Stimulated activated CD4-positive, alpha-beta T cell treated with anti-CD3 and anti-CD28 coated beads, Interleukin-2, amount 100 ng/mL, for 4 hours (primary cell): Measurements from ENCODE around the gene ALPK3.

Source experiments
- DNase-seq: peaks from one replicate; pipeline ENCODE4 v3.0.0-alpha.2; 2020; ENCODE audit warnings: low read depth

Gene ALPK3

DNA sequence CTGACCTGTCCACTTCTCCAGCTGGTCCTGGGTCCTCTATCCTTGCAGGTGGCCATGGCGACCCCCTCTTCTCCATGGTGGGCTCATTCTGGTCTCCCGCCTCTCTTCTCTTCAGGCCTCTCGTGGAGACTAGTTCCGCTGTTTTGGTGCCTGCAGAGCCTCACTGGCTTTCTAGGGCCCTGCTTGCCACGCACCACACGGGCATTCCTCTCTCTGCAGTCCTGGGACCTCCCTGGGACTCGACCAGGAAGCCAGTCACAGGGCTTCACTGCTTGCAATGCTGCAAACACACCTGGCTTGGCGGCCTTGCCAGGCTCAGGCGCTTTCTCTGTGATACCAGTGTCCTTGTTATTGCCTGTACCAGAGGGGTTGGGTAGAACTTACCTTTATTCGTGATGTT is 76.5 kb downstream of the ALPK3 start:
- DNase-seq, result no peak

DNA sequence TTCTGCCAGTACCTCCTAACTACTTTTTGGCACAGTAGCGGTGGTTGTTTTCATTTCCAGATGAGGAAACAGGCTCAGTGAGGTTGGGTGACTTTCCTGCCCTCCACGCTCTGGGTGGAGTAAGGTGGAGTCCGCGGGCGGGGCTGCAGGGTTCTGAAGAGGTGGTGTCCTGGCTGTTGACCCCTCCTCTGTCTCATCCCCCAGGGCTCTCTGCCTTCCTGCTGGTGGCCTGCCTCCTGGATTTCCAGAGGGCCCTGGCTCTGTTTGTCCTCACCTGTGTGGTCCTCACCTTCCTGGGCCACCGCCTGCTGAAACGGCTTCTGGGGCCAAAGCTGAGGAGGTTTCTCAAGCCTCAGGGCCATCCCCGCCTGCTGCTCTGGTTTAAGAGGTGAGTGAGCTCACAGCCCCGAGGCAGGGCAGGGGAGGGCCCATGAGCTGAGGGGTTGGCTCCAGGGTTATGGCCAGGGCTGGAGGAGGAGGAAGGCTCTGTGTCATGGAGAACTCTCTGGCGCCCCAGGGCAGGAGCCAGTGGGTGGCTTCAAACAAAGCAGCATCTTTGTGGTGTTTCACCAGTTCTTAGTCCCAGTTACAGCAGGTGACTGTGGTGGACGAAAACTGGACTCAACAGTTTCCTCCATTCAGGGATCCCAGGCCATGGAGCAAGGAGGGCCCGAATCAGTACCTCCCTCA is 77.7 kb downstream of the ALPK3 start:
- no peak for DNase-seq

DNA sequence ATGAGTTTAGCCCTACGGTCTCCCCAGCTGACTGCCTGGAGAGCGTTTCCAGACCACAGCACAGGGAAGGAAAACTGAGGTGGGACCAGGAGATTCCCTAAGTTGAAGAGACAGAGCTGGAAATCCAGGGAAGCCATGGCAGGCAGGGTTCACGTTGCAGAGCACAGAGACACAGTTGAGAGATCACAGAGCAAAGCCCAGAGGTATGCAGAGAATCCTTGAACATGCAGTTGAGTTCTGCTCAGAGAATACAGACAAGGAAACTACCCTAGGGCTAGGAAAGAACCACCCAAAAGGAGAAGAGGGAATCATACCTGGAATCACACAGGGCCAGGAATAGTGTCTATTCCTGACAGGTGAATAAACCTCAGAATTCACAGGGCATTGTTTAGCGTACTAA is 81.6 kb downstream of the ALPK3 start:
- DNase-seq, result no peak

DNA sequence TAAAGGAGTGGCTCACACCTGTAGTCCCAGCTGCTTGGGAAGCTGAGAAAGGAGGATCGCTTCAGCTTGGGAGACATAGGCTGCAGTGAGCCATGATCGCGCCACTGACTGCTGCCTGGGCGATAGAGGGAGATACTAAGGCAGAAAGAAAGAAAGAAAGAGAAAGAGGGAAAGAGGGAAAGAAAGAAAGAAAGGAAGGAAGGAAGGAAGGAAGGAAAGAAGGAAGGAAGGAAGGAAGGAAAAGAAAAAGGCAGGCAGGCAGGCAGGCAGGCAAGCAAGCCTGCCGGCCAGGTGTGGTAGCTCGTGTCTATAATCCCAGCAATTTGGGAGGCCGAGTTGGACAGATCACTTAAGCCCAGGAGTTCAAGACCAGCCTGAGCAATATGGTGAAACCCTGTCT is 82.6 kb downstream of the ALPK3 start:
- DNase-seq, result no peak

DNA sequence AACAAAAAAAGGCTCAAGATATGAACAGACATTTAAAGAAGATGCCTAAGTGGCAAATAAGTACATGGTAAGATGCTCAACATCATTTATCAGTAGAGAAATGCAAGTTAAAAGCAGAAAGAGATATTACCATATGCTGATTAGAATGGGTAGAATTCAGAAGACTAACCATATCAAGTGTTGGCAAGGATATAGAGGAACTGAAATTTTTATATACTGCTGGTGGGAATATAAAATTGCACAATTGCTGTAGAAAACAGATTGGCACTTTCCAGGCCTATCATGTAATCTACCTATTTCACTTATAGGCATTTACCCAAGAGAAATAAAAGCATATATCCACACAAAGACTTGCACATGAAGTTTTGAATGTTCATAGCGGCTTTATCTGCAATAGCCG is 84.4 kb downstream of the ALPK3 start:
- no peak for DNase-seq

DNA sequence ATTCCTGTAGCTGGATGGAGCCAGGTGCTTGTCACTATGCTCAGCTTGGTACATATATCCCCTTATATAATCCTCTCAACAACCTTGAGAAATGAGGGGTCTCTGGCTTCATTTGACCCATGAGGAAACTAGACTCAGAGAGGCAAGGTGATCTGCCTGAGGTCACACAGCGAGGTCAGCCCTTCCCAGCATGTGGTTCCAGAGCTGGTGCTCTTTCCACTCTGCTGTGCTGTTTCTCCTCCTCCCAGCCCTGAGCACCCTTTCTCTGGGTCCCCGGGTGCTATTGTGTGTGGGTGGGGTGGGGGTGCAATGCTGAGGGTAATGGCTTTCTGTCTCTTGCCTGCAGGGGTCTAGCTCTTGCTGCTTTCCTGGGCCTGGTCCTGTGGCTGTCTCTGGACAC is 86.6 kb downstream of the ALPK3 start:
- DNase-seq, result no peak

DNA sequence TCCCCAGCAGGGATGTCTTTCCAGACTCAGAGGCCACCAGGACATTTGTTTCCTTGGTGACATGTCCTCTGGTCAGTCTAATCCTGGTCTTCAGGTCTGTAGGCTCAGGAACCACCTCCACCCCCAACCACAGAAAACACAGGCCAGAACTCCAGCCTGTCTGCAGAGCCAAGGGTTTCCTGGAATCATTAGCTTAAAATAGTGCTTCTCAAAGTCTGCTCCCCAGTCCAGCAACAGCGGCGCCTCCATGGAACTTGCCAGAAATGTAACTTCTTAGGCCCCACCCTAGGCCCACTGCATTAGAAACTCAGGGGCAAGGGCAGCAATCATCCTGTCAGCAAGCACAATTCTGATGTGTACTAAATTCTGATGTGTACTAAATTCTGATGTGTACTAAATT is 87.3 kb downstream of the ALPK3 start:
- no peak for DNase-seq

DNA sequence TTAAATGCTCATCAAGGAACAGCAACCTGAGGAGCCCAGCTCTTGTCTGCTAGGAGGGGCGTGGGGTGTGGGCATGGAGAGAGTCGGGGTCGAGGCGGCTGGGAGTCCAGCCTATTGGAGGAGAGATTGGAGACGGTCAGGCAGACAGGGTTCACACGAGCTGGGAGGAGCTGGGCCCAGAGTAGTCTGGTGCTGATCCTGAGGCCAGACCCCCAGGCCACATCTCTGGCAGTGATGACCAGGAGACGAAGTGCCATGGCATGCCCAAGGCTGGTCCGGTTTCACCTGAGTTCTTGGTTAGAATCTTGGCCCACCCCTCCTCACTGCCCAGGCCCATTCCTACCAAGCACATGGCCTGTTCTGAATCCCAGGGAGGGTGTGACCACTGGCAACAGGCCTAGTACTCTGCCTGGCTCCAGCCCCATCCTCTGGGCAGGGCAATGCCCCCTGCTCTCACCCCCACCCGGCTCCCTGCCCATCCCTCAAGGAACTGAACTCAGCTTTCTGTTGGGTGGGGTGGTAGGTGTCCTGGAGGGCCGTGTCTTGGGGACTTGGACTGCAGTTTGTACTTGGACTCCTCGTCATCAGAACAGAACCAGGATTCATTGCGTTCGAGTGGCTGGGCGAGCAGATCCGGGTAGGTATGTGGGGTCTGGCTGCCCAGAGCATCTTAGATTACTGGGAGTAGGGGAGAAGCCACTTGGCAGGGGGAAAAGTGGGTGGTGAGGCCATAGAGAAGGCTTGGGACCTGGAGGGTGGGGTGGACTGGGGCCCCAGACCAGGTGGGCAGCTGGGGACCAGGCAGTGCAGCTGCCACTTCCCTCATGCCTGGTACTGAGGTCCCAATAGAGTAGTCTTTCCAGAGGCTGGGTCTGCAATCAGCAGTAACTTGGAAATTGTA is 88.1 kb downstream of the ALPK3 start:
- no peak for DNase-seq

DNA sequence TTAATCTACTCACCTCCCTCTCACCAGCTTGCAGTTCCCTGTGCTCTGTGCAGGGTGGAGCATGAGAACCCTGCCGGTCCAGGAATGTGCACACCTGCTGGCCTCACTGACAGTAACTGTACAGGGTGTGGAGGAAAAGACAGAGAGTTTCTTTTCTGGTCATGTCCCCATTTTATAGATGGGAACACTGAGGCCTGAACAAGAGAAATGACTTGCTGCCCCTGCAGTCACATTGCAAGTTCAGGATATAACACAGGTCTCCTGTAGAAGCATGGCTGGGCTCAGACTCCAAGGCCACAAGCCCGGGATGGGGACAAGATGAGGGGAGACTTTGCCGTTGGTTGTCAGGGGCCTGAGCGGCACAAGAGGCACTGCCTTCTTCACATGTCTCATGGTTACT is 90.6 kb downstream of the ALPK3 start:
- no peak for DNase-seq

DNA sequence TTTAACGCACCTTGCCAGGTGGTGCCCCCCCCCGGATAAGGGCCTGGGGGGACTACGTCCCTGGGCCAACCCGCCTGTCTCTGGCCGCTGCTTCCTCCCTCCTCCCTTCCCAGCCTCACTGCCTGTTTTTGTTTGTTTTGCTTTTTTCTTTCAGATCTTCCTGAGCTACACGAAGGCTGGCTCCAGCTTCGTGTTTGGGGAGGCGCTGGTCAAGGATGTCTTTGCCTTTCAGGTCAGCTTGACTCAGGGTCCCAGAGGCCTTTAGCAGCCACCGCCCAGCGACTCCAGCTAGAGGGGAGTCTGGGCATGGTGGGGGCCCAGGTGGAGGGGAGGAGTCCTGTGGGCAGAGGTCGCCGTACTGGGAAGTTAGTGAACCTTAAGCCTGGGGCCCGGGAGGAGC is 91.4 kb downstream of the ALPK3 start:
- DNase-seq, result no peak

DNA sequence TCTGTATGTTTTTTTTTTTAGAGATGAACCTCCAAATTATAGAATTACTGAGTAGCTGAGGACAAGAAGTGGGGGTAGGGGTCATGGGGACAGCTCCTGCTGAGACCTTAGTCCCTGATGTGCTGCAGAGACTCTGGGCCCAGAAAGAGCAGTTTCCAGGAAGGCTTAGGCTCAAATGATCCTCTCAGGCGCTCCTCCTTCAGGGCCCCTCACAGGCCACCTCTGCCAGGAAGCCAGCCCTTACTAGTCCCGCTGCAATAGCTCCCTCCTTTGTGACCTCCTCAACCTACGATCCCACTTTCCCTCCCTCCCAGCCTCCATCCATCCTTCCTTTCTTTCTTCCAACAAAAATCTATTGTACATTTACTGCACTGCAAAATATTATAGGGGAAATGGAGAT is 91.9 kb downstream of the ALPK3 start:
- DNase-seq, result no peak

DNA sequence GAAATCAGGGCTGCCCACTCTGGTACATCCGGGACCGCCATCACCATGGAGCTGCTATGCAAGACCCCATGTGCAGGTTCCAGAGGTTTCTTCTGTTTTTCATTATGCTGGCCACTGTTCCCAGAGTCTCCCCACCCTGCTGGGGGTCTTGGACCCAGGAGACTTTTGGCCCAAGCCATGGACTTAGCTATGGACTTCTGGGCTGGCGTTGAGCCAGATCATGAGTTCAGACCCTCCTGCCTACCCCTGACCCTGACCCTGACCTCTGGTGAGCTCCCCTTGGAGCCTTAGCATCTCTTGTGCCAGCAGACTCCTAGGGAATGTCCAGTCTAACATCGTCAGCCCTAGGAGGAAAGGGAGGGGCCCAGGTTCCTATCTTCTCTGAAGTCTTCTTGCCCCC is 92.6 kb downstream of the ALPK3 start:
- DNase-seq, result no peak

DNA sequence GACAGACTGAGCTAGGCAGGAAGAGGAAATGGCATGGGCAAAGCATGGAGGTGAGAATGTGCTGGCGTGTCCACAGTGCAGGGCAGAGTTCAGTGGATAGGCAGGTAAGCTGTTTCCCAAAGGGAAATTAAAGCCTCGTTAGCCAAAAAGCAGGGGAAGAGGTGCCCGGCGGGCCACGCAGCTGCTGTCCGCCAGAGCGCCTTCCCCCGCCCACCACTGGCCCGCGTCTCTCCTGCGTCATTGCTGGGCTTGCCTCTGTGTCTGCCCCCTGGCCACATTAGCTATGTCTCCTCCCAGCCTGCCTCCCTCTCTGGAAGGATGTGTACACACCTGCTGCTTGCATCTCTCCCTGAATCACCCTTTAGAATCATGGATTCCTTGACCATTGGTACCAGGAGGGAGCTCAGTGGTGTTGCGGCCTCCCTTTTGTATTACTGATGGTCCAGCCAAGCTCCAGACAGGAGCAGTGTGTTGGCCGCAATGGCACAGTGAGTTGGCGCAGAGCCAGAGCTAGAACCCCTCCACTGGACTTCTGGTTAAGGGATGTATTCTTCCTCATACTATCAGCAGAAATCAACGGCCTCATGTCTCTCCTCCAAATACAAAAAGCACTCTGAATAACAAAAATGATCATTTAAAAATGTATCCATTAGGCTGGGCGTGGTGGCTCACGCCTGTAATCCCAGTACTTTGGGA is 93.9 kb downstream of the ALPK3 start:
- no peak for DNase-seq

DNA sequence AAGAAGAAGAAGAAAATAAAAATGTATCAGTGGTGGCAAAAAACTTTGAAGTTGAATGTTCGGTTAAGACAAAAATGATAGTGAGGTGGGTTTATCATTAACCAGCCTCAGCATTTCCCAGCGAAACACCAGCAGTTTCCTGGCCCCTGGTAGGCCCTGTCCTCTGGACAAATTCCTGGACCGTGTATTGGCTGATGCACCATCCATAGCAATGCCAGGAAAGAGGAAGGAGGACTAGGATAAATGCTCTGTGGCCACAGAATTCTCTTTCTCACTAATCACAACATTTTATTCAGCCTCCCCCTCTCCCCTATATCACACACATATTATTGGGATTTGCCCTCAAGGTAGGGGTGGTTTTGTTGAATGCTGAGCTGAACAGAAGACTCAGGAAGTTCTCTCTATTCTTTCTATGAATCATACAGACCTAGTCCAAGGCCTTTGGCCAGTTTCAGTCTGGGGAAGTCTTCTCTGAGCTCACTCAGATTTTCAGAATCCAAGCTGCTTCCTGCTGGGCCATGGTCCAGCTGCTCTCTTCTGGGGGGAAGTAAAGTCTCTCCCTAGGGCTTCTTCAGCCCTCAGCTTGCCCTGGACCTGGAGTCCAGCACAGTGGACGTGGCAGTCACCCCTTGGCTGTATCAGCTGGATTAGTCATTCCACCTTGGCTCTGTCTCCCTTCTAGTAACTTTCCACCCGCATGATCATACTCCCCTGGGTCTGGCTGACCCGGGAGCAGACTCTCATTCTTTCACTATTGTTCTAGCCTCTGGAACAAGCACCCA is 94.9 kb downstream of the ALPK3 start:
- no peak for DNase-seq

DNA sequence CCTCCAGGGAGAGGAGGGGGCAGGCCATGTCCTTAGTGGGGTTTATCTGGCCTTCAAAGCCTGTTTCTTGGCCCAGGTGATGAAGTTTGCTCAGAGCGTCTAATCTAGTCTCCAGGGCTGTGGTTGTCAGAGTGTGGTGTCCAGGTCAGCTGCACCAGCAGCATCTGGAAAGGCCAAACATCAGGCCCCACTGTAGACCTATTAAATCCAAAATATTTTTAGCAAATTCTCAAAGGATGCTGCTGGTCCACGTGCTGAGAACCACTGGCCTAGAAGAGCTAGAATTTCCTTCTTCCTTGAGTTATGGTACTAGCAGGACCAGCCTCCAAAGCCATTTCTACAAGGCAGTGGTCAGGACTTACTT is 96.2 kb downstream of the ALPK3 start:
- DNase-seq, result no peak

DNA sequence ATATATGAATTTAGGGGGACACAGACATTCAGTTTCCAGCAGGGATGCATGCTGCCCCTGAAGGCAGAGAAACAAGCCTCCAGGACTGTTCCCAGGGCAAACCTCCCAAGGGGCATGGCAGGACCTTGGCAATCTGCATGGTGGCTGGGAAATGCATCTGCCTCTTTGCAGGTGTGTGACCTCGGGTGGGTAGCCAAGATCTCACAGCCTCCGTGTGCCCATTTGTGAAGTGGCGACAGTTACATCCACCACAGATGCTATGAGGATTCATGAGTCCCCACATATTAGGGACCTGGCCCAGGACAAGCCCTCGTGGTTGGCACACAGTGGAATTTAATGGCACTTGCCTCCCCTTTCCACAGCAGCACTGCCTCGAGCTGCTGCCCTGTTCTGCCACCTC is 97.2 kb downstream of the ALPK3 start:
- DNase-seq, result no peak

DNA sequence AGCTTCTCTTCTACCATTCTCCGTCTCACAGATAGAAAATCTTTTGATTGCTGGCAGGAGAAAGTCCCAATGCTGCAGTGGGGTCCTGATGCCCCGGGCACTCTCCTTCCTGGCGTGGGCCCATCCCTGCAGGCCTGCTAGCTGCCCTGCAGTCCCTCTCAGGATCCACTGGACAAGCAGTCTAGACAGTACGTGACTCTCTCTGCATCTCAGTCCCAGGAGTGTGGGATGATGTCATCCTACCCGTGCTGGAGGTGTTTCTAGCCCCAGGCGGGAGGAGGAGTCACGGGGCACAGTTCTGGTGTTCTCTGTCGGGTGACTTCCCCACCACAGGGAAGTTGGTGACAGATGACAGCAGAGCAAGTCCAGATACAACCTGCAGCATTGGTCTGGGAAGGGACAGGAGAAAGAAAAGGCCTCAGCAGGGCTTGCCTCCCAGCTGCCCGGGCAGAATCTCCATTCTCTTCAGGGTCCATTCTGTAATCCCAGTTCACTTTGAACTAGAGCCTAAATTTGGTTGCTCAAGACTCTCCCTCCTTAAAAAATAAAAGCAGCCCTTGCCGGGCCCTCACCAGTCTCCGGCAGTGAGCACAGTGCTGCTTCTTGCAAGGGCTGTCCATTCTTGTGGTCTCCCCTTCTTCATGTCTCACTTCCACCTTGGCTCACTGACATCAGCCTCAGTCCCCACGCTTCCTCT is 97.9 kb downstream of the ALPK3 start:
- peak; percentile 6 for DNase-seq

DNA sequence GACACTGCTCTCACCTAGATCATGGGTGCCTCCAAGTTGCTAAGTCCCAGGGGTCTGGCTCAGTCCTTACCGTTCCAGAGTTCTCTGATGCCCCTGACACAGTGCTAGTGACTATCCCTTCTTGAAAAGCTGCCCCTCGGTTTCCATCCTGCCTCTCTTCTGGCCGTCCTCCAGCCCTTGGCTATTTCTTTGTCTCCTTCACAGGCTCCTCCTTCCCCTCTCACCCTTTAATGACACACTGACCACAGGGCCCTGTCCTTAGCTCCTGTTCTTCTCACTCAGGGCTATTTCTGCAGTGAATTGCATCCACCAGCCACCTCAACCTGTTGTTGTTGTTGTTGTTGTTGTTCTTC is 98.4 kb downstream of the ALPK3 start:
- no peak for DNase-seq

DNA sequence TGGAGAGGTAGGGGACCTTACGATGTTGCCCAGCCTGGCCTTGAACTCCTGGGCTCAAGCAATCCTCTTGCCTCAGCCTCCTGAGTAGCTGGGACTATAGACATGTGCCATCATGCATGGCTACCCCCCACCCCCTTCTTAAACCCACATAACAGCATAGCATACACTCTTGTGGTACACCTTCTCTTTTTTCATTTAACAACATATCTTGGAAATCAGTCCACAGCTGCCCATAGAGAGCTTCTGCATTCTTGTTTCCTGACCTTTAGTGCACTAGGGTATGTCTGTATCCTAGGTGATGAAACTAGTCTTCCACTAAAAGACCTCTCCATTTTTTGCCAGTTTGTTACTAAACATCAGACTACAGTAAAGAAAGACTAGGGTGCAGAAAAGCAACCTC is 100.3 kb downstream of the ALPK3 start:
- no peak for DNase-seq

DNA sequence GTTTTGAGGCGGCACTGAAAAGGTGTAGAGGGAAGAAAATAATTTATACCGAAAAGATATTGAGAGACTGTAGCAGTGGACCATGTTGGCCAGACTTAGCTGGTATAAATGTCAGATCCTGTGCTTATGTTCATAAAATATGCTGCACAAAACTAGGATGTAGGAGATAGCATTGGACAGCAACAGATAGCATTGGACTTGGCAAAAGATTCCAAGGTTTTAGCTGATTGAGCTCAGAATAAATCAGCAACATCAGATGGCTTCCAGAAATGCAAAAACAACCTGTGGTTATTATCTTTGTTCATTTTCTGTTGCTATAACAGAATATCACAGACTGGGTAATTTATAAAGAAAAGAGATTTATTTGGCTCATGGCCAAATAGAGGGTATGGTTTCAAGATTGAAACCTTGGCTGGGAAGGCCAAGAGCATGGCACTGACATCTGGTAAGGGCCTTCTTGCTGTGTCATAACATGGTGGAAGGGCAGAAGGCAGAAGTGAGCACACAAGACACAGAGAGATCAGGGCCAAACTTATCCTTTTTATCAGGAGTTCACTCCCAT is 102.0 kb downstream of the ALPK3 start:
- no peak for DNase-seq

DNA sequence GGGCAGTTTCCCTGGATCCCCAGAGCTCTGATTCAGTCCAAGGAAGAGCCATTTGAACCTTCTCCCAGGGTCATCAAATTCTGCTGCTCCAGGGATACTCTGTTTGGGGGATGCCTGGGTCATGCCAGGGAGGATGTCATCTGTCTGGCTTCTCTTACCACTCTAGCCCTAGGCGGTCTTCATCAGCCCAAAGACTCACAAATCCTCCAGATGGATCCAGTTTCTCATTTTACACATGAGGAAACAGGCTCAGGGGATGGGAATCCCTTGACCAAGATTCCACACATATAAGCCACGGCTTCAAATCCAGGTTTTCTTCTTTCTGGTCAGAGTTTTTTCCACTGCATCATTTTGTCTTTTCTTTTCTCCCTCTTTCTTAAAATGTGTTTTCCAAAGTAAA is 104.0 kb downstream of the ALPK3 start:
- DNase-seq, result no peak

DNA sequence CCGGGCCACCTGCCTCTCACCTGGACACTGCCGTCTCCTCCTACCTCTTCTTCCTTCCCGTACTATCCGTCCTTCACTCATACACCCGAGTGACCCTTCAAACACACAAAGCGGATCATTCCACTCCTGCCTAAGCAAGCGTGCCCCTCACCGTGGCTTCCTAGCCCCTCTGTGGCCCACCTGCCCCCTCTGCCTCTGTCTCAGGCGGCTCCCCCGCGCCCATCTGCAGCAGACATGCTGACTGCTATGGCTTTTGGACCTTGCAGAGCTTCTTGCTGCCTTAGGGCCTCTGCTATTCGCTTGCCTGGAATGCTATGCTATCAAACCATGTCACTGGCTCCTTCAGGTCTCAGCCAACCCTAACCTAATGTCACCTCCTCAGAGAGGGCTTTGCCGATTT is 105.4 kb downstream of the ALPK3 start:
- no peak for DNase-seq
